IPS DF 4.7 (cell line): Measurements from ENCODE around the gene IFRD2.
"Not testable (repeated sequence)": the region's sequence is repeated elsewhere in the genome, so short reads cannot be mapped to it uniquely, and the experiment has no call there.

Experiments used
- DNase-seq: peaks from one replicate; pipeline ENCODE4 v3.0.0-alpha.2; 2013; ENCODE audit warnings: low spot score; ENCODE audit errors: extremely low read depth

The IFRD2 gene

DNA sequence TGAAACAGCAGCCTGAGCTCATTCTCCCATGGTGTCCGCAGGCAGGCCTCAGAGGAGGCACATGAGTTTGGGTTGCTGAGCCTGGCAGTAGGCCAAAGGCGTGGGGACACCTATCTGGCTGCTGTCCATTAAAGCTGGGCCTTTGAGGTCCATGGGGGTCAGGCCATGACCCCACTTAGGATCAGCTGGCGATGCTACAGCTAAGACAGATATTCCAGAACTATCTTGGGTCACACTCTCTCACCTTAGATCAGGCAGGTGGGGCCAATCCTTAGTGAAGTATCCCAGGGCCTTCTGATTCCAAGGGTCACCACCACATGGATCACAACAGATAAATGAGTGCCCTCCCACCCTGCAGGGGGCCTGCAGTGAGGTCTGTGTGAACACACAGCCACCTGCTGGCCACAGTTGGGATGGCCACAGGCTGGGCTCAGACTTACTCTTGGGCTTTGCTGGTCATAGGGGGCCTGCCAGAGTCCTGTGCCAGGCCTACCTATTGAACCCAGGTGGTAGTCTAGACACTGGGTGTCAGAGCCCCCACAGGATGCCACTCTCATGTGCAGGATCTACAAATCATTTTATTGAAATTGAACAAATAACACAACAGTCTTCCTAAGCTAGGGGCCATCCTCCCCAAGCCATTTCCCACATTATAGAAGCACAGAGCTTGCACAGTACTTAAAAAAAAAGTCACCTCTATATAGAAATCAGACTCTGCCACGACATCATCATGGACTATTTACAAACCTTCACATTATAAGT lies 32.3 kb upstream of the IFRD2 start:
- no peak for DNase-seq

DNA sequence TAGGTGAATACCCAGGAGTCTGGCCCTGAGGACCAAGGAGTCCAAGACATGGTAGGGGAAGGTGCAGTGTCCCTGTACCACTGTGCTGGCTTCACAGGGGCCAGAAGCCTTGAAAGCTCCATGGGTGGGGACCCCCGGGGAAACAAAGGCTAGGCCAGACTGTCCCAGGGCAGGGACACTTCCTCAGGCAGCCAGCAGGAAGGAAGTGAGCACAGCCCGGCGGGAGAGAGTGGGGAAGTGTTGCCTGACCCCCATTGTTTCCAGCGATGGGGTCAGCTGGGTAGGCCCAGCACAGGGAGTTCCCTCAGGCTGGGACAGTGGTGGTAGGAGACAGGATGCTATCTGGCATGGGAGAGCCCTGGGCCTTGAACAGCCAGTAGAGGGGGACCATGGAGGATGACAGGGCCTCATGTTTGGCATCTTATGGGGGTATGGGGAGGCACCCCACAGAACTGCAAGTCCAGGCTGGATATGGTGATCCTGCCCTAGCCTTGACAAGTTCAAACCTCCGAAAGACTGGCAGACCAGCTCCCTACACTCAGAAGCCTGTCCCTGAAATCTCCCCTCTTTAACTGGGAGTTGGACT lies 31.5 kb upstream of the IFRD2 start:
- no peak for DNase-seq

DNA sequence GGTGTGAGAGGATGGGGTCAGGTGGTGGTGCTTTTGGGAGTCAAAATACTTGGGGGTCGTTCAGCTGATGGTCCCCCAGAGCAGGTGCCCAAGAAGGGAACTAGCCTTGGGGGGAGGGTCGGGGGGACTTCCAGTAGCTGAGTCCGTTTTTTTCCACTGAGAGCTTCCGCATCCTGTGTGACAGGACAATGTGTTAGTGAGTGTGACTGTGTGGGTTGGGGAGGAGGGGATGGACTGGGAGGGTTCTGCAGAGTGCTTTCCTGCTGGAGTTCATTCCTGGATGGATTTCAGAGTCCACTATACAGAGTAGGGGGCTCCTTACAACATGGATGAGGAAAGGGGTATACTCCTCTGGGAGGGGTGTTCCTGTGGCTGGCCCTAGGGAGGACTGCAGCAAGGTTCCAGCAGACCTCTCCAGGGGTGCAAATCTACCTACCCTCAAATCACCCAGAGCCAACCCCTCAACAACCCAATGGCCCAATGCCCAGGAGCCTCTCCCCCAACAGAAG lies 30.9 kb upstream of the IFRD2 start:
- no peak for DNase-seq

DNA sequence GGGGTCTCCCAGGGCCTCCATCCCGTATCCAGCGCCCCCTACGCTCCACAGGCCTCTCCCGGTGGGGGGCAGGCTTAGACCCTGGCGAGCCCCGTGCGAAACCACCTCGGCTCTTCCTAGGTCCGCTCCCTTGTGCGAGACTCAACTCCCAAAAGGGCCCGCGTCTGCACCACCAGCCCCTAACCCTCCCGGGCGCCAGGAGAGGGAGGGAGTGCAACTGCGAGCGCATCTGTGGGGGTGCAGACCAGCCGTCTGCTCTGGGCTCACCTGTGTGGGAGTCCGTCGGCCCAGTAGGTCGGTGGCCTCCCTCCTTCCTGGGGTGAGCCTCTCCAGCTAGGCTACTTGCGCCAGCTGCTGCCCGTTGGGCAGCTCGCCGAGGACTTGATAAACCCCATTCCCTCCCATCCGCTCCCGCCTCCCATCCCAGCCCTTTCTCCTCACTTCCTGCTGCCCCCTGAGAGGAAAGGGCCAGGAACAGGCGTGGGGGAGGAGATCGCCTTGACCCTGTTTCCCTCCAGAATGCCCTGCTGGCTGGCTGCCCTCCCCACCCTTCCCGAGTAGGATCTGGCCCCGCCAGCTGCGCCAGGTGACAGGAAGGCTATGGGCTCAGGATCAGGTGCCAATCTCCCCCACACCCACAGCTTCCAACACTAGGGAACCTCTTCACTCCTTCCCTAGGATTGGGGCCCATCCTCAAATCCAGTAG lies 30.3 kb upstream of the IFRD2 start, which contains the start of gene HYAL2:
Gene HYAL2 (minus strand): TSS at position 360 of the 706 bp plus-strand sequence. CDS start 2,256 bp downstream, outside the sequence.
- DNase-seq = no peak

DNA sequence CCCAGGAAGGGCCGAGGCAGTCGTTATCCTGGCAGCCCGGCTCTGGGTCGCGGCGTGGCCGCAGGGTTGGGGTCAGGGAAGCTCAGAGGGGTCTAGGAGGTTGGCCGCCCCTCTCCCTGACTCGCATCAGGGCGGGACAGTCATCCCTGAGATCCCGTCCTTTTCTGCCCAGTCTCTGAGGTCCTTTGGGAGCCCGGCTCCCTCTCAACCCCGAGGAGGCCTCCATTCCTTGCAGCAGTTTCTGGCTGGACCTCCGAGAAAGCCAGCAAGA lies 29.8 kb upstream of the IFRD2 start:
- no peak for DNase-seq

DNA sequence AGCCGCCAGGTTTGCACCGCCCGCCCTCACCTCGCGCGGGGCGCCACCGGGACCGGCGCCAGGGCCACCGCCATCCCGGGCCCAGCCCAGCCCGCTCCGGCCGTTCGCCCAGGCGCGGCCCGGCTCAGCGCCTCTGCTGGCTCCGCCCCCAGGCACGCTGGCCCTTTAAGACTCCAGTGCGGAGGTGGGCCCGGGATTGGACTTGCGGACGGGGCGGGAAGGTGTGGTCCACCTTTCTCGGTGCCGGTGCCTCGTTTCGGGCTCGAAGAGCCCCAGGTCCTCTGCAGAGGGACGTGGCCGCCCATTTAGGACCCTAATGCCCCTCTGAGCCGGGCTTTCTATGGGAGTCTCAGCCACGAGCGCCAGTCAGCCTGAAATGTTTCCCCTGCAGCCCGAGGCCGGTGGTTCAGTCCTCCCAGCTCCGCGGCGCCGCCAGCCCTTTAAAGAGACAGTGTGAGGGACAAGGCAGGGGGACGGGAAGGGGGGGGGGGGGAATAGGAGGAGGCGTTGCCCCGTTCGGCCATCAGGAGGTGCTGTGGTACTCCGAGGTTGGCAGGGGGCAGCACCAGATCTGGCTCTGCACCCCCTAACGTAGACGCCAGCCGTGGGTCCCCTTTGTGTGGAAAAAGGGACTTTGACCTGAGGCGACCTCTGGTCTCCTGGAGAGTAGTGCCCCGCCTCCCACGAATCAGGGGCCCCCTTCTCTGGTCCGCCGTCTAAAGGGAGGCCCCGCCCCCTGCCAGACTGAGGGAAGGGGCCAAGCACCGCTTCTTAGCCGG lies 29.3 kb upstream of the IFRD2 start:
- no peak for DNase-seq

DNA sequence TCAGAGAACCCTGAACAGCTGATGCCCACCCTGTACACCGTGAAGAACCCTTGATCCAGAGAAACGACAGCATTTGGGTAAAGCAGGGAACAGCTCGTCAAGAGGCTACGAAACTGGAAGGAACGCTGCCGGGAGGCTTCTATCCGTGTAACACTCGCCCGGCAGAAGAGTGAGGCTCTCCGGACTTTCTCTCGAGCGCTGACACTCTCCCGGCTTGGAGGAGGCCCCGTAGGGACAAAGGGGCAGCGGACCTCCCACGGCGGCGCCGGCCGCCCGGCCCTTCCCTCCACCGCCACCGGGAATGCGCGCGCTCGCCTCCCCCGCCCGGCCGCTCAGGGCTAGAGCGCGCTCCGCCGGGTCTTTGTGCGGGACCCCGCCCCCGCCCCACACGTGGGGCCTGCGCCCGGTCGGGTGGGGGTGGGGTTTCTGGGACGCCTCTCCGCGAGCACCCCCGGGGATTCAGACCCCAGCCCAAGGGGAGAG lies 28.7 kb upstream of the IFRD2 start:
- no peak for DNase-seq

DNA sequence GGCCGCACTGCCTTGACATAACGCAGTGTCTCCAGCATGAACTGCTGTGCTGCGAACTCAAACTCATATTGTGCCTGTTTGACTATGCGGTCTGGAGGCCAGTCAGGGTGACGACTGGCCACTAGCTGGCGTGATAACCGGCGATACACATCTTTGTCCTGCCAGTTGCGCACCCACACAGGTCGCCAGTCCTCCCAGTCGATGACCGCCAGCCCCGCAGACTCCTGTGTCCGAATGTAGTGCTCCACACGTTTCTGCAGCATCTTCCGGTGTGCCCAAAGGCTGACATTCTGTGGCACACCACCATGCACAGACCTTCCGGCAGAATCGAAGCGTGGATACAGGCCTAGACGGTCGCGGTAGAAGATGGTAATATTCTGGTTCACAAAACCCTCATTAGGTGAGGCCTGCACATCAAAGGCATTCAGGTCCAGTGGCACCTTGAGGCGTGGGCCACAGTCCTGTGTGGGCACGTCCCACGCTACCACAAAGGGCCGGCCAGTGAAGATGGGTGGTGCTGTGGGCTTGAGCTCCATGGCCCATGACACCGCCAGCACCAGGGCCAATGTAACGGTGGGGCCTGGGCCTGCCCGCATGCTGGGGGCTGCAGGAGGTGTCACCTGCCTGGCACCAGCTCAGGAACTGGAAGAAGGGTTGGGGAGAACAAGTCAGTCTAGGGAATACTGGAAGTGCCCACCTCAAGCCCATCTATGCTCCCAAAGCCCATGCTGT lies 27.8 kb upstream of the IFRD2 start:
- no peak for DNase-seq

DNA sequence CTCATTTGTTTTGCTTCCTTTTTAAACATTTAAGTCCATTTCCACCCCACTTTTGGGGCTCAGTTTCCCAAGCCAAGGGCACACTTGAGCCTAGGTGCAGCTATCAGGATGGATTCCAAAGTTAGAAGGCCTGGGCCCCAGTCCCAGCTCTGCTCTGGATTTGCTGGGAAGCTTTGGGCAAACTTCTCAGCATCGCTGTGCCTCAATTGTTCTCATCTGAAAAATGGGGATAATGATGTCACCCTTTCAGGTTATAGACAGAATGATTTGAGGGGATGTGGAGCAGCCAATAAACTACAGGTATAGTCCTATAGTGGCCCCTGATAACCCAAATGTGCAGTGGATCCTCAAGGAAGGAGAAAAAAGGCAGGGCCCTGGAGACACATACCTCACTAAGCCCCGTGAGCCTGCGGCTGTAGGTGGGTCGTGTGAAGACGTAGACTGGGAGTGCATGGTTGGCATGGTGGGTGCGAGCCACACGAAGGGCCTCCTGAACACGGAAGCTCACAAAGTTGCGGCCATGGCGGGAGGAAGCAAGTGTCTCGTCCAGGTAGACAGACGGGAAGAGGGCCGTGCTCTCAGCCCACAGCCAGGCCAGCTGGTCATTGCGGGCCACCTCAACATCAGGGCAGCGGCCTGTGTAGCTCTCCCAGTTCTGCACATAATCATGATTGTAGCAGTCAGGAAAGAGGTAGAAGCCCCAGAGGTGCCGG lies 27.1 kb upstream of the IFRD2 start:
- DNase-seq = no peak

DNA sequence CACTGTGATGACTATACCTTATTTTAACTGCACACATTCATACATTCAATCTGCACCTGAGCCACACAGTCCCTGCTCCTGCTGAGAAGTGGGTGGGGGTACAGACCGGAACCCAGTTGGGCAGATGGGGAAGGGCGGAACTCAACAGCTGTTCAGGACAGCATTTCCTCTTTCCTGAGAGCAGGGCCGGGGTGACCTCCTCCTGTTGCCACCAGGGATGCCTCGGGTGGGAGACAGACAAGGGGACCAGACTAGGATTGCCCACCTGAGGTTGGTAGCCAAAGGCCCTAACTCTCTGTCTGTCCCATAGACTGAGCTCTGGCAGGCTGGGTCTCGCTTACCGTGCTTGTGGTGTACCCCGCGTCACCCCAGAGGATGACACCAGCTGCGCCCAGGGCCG lies 26.4 kb upstream of the IFRD2 start:
- no peak for DNase-seq

DNA sequence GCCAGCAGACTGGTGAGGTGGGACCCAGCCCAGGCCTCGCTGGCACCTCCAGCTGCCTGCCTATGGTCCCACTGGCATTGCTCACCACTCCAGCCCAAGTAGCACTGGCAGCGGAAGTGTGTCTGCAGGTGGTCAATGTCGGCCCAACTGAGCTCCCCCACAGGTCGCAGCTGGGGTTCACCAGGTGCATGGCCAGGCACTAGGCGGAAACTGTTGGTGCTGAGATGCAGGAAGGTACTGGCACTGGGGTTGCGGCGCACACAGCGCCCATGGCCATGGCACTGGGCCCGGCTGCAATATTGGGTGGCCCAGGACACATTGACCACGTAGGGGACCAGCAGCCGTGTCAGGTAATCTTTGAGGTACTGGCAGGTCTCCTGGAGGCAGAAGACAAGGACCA lies 25.9 kb upstream of the IFRD2 start:
- no peak for DNase-seq

DNA sequence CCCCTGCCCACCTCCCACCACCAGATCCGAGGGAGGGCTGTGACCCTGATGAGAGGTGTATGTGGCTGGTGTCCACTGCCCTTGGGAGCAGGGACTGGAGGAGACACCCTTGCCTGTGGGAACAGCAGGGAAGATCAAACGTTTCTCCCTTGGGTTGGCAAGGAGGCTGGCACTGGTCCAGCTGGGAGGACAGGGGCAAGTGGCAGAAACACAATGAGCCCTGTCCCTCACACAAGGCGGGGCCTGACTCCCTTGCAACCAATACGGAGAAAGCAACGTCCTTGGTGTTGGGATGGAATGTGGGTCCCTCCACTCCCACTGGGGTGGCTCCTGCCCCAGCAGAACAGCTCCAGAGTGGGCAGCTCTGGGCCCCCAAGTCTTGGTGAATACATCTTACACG lies 25.1 kb upstream of the IFRD2 start:
- DNase-seq = no peak

DNA sequence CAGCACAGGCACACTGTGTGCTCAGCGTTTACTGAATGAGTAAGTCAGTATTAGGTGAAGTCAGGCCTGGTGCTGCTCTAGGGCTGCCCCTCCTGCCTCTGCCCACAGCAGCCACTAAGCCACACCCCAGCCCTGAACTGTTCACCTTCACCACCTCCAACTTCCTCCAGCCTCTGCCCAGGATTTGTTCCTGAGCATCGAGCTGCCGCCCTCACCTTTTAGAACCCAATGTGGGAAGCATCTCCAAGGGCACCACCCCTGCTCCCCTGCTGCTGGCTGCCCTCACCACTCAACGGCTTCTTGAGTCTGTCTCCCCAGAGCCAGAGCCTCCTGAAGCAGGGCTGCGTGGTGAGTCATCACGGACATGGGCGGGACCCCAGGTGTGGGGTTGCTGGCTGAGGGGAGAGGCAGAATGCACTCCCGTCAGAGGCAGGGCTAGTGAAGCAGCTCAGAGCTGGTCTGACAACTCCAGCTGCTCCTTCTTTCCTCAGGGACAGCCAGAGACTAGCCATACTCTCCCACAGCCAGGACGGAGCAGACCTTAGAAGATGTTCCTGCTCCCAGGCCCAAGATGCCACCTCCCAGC lies 24.5 kb upstream of the IFRD2 start:
- DNase-seq = no peak

DNA sequence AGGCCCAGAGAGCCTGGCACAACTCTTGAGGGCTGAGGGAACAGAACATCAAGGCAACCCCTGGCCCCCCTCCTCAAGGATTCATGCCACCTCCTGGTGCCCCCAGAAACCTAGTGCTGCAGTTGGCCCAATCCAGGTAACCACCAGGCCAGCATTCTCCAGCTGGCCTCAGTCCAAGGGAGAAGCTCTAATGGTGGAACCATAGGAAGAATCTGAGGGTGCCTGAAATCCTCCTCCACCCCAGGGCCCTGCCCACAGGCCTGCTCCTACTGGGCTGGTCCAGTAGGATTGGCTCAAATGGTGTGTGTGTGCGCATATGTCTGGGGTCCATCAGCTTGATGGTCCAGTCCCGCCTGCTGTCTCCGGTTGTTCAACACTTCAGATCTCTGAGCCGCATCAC lies 22.6 kb upstream of the IFRD2 start:
- DNase-seq = no peak

DNA sequence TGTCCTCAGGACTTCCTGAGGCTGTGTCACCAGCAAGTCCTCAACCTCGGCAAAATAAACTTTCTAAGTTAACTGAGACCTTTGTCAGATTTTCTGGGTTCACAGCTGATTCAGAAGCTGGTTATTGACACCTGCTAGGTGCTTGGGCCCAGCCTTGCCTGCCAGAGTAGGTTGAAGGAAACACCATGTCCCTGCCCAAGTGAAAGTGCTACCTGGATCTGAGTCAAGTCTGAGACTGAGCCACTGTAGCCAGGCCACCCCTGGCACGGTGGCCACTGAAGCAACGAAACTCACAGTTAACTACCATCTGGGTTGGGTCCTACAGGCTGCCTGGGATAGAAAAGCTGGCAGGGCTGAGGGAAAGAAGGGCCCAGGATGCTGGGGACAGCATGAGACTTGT lies 22.1 kb upstream of the IFRD2 start:
- DNase-seq = no peak

DNA sequence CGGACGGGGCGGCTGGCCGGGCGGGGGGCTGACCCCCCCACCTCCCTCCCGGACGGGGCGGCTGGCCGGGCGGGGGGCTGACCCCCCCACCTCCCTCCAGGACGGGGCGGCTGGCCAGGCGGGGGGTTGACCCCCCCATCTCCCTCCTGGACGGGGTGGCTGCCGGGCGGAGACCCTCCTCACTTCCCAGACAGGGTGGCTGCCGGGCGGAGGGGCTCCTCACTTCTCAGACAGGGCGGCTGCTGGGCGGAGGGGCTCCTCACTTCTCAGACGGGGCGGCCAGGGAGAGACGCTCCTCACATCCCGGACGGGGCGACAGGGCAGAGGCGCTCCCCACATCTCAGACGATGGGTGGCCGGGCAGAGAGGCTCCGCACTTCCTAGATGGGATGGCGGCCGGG lies 19.8 kb upstream of the IFRD2 start:
- not testable (repeated sequence) for DNase-seq

DNA sequence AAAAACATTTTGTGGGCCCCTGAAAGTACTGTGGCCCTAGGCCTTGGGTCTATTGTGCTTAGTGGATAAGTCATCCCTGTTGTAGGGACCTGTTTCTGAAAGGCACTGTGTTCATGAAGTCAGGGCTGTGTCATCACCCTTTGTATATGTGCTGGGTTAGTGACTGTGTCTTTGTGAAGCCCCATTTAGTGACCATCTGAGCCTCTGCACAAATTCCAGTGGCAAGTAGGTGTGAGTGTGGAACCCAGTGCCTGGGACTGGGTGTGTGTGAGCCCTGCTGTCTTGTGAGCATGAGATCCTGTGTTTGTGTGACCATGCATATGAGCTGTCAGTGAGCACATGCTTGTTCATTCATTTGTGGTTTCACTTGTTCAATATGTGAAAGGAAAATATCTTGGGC lies 12.4 kb upstream of the IFRD2 start:
- no peak for DNase-seq

DNA sequence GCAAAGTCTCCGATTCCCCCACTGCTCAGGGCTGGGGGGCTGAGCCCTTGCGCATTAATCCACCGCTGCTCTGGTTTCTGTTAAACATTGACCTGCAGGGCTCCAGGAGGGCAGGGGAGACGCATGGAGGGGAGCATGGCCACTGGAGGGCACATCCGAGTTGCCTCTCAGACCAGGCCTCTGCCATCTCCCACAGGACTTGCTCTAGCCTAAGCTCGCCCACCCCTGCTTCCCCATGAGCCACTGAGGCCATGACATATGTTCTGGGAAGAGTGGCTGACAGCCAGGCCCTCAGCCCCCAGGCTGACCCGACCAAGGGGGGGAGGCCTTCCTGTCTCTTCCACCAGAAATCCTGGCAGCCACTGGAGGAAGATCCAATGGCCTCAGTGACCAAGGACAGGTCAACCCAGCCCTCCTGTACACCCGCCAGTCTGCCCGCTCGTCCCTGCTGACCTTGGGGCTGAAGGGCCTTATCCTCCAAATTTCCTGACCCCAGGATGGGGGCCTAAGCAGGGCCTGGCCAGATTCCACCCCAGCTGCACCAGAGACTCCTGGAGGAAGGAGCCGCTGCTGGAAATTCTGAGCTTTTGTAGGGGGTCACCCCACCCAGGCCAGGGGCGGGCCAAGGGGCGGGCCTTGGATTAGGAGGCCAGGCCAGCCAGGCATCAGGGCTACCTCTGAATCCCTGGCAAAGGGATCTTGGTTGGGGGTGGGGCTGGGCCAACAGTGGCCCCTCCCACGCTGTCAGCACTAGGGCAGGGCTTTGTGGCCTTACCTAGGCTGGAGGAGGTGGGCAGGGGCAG lies 11.0 kb upstream of the IFRD2 start, which contains the start of gene HYAL1:
Gene HYAL1 (minus strand): TSS at position 562 of the 803 bp plus-strand sequence. CDS start 618 bp downstream, outside the sequence.
- DNase-seq = no peak
